ENCODE results near the gene ZNF277. TPM values are rescaled to one million over a fixed set of nuclear protein-coding genes. Genes with fewer than 3 reads are reported as not detected.

ZNF277 gene, protein sequence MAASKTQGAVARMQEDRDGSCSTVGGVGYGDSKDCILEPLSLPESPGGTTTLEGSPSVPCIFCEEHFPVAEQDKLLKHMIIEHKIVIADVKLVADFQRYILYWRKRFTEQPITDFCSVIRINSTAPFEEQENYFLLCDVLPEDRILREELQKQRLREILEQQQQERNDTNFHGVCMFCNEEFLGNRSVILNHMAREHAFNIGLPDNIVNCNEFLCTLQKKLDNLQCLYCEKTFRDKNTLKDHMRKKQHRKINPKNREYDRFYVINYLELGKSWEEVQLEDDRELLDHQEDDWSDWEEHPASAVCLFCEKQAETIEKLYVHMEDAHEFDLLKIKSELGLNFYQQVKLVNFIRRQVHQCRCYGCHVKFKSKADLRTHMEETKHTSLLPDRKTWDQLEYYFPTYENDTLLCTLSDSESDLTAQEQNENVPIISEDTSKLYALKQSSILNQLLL
- total RNA-seq, result 10 to 100 TPM; 27.9 to 41.5 TPM

DNA sequence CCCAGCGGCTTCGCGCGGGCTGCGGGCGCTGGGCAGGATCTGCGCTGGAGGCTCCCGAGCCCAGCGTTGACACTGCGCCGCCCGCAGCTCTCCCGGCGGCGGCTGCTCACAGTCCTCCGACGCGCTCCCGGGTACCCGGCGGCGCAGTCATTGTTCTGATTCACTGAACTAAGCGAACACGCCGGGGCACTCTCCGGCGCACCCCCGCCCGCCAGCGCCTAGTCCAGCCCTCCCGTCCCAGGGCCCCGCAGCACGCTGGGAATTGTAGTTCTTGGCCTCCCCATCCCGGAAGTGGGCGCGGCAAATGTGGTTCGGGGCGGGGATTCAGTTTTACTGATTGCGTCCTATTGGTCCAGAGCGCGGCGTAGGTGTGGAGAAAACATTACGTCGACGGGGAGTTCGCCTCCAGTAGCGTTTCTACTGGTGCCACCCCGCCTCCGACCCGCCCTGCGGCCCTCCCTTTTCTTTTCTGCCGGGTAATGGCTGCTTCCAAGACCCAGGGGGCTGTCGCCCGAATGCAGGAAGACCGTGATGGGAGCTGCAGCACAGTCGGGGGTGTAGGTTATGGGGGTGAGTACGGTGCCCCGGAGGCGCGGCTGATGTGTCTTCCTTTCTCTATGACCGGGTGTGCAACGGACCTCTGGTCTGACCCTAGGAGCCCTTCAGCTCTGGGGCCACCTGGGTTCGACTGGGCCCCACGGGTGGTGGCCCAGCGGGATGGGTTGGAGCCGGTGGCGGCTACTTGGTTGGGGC lies at the start of gene ZNF277, which contains the start of gene DOCK4:
Gene ZNF277, plus strand, starts transcription at position 458 of the 753 bp plus-strand sequence. Its CDS starts 22 bp downstream, at position 480.
Gene DOCK4, minus strand, starts transcription at position 162 of the 753 bp plus-strand sequence. CDS start 261 bp downstream, outside the sequence.
- Histone ChIP-seq H3K27me3 (replicated peaks; ENCODE audit: insufficient read depth) (no peaks in the 10 kb centered on the region), H3K4me3 (peak within 1 kb of the TSS; percentile 87), H3K36me3 (no peaks in the 10 kb centered on the region), H3K9me3 (no peaks in the 10 kb centered on the region), H3K27ac (peak within 1 kb of the TSS; percentile 80 to 82), H3K4me1 (ENCODE audit: control insufficient read depth in 1 of 2, low read depth in 2 of 2) (peaks cover 0 to 35% of the 10 kb centered on the region in 2 donors)
- TF ChIP-seq, protein P1, sequence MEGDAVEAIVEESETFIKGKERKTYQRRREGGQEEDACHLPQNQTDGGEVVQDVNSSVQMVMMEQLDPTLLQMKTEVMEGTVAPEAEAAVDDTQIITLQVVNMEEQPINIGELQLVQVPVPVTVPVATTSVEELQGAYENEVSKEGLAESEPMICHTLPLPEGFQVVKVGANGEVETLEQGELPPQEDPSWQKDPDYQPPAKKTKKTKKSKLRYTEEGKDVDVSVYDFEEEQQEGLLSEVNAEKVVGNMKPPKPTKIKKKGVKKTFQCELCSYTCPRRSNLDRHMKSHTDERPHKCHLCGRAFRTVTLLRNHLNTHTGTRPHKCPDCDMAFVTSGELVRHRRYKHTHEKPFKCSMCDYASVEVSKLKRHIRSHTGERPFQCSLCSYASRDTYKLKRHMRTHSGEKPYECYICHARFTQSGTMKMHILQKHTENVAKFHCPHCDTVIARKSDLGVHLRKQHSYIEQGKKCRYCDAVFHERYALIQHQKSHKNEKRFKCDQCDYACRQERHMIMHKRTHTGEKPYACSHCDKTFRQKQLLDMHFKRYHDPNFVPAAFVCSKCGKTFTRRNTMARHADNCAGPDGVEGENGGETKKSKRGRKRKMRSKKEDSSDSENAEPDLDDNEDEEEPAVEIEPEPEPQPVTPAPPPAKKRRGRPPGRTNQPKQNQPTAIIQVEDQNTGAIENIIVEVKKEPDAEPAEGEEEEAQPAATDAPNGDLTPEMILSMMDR (IDR thresholded peaks at IDR 0.05), result peak; percentile 7
- peak; percentile 94 for ATAC-seq (ENCODE audit: insufficient number of reproducible peaks, low FRiP score, low read depth)
- DNase-seq (ENCODE audit: low spot score), result peak; percentile 97

DNA sequence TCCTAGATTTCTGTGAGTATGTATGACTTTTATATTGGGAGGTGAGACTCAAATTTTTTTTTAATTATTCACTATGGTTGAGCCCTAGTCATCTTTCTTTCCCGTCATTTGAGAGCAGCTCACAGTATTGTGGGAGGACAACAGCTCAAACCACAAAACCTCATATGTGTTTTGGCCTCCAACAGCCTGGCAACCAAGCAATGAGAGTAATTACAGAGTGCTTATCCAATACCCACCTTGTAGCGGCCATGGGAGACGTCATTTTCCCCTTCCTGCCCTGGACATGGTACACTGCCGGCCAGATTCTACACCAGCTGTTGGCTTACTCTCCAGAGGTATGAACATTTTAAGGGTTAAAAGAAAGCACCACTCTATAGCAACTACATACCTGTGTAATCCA lies 49.4 kb upstream of the ZNF277 start:
- DNase-seq (ENCODE audit: low spot score), result no peak
- Histone ChIP-seq H3K27ac (no peak overlapping the region), H3K36me3 (no peaks in the 10 kb centered on the region), H3K9me3 (no peaks in the 10 kb centered on the region), H3K4me3 (no peak overlapping the region), H3K27me3 (replicated peaks; ENCODE audit: insufficient read depth) (no peaks in the 10 kb centered on the region), H3K4me1 (ENCODE audit: control insufficient read depth in 1 of 2, low read depth in 2 of 2) (peaks cover 5 to 22% of the 10 kb centered on the region in 2 donors)
- ATAC-seq (ENCODE audit: insufficient number of reproducible peaks, low FRiP score, low read depth), result no peak
- TF ChIP-seq, protein P1 (IDR thresholded peaks at IDR 0.05), result no peak

DNA sequence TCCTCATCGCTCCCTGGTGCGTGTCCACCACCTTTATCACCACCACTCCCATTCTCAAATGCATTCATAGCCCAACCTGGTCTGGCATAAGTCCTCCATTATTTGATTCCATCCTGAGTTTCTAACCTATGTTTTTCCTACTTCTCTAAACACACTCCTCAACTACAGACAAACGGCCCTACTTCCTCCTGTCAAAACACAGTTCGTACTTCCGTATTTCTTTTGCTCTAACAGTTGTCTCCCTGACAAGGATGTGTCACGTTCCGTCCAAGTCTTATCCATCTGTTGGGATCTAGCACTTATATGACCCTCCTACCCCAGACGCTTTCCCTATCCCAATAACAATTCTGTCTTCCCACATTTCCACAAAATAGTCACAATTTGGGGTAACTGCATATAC lies 47.1 kb upstream of the ZNF277 start:
- DNase-seq (ENCODE audit: low spot score), result no peak
- TF ChIP-seq, protein P1 (IDR thresholded peaks at IDR 0.05), result no peak
- H3K9me3 ChIP-seq, result no peaks in the 10 kb centered on the region
- H3K27me3 ChIP-seq (replicated peaks; ENCODE audit: insufficient read depth), result no peaks in the 10 kb centered on the region
- no peak for ATAC-seq (ENCODE audit: insufficient number of reproducible peaks, low FRiP score, low read depth)
- no peaks in the 10 kb centered on the region for H3K36me3 ChIP-seq
- no peak overlapping the region for H3K4me3 ChIP-seq
- no peak overlapping the region for H3K27ac ChIP-seq
- H3K4me1 ChIP-seq (ENCODE audit: control insufficient read depth in 1 of 2, low read depth in 2 of 2), result peaks cover 6 to 26% of the 10 kb centered on the region in 2 donors

DNA sequence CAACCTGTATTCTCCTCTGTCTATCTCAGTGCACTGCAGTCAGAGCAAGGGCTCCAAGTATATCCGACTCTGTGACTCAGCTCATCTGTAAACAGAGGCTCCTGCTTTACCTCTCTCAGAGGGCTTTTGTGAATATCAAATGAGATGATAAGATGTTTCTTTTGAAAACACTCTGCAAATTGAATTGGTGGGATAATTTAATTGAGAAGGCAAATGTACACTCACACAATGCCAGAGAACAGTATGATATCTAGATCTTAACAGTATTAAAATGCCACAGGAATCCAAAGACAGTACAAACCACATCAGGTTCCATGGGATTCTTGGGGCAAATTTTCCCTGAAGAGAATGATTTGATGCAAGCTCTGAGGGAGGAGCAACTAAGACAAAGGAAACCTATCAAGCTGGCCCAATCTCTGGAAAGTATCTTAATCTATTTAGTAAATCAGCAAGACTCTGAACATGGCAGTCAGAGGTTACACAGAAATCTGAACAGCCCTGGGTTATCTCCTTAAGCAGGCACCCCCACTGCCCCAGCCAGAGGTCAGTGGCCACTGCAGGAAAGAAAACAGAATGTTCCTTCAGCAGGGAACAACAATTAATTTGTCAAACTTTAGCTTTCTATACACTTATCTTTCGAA lies 46.2 kb upstream of the ZNF277 start:
- no peak for DNase-seq (ENCODE audit: low spot score)
- H3K27me3 ChIP-seq (replicated peaks; ENCODE audit: insufficient read depth), result no peaks in the 10 kb centered on the region
- no peaks in the 10 kb centered on the region for H3K36me3 ChIP-seq
- H3K4me1 ChIP-seq (ENCODE audit: control insufficient read depth in 1 of 2, low read depth in 2 of 2), result peaks cover 6 to 26% of the 10 kb centered on the region in 2 donors
- H3K27ac ChIP-seq, result no peak overlapping the region
- TF ChIP-seq, protein P1 (IDR thresholded peaks at IDR 0.05), result no peak
- no peak overlapping the region for H3K4me3 ChIP-seq
- H3K9me3 ChIP-seq, result no peaks in the 10 kb centered on the region
- ATAC-seq (ENCODE audit: insufficient number of reproducible peaks, low FRiP score, low read depth), result no peak
